ENCODE data around the gene CAVIN4.

- no peak for TF ChIP-seq CTCF (conservative IDR thresholded peaks at IDR 0.05)
- TF ChIP-seq ZFX (IDR thresholded peaks at IDR 0.05): no peak
Observed at GRCh38 chr9:100579665-100580064, 1.8 kb downstream of the CAVIN4 start.
